ENCODE results near the gene ENOSF1. TPM values are rescaled to one million over a fixed set of nuclear protein-coding genes. Genes with fewer than 3 reads are reported as not detected.

ENOSF1 gene
- polyA plus RNA-seq, 1 of the 3 experiments (the other 2 are of a cell fraction): 23.3 TPM

- Histone ChIP-seq H3K4me2 (no peak overlapping the region), H3K9me2 (no peaks in the 10 kb centered on the region), H3K9ac (no peak overlapping the region), H3K36me3 (replicated peaks in 1 of 2; ENCODE audit: control insufficient read depth in 1 of 2, insufficient read depth in 2 of 2, low read length in 1 of 2) (no peaks in the 10 kb centered on the region), H2AFZ (ENCODE audit: low read depth) (no peak overlapping the region), H3F3A (replicated peaks; ENCODE audit: insufficient read depth) (no peaks in the 10 kb centered on the region), H3K9me3 (no peaks in the 10 kb centered on the region), H3K27me3 (ENCODE audit: insufficient read depth) (no peaks in the 10 kb centered on the region), H3K4me1 (ENCODE audit: control insufficient read depth in 1 of 2, insufficient read depth in 2 of 2, low read depth in 1 of 2, low read length in 1 of 2) (no peaks in the 10 kb centered on the region; a peak in 1 of 4 replicates), H3K27ac (ENCODE audit: low read depth in 2 of 2, low read length in 1 of 2) (no peak overlapping the region), H3K79me2 (ENCODE audit: insufficient read depth) (no peaks in the 10 kb centered on the region), H4K20me1 (ENCODE audit: insufficient read depth) (no peaks in the 10 kb centered on the region), H3K4me3 (ENCODE audit: low read depth in 2 of 2, low read length in 1 of 2) (no peak overlapping the region)
- no peak for TF ChIP-seq IRF3 (IDR thresholded peaks at IDR 0.05; ENCODE audit: low read depth, low read length)
- TF ChIP-seq SMC3 (IDR thresholded peaks at IDR 0.05; ENCODE audit: low read depth, low read length): no peak
- no peak for TF ChIP-seq EP300 (IDR thresholded peaks at IDR 0.05; ENCODE audit: borderline replicate concordance in 1 of 2, low read depth in 1 of 2, low read length in 1 of 2)
- no peak for TF ChIP-seq NFIC (IDR thresholded peaks at IDR 0.05; ENCODE audit: borderline replicate concordance)
- TF ChIP-seq POLR2AphosphoS5 (IDR thresholded peaks at IDR 0.05; ENCODE audit: low read depth, low read length): no peak
- no peak for TF ChIP-seq MXI1 (IDR thresholded peaks at IDR 0.05; ENCODE audit: low read depth, low read length)
- TF ChIP-seq YY1 (IDR thresholded peaks at IDR 0.05; ENCODE audit: low read depth): no peak
- no peak for TF ChIP-seq SIN3A (IDR thresholded peaks at IDR 0.05; ENCODE audit: borderline replicate concordance, low read depth, low read length)
- no peak for TF ChIP-seq RFX5 (IDR thresholded peaks at IDR 0.05; ENCODE audit: low read length)
- no peak for TF ChIP-seq RXRA (IDR thresholded peaks at IDR 0.05; ENCODE audit: borderline replicate concordance, low read depth)
- TF ChIP-seq PBX3 (IDR thresholded peaks at IDR 0.05): no peak
- no peak for TF ChIP-seq RAD21 (IDR thresholded peaks at IDR 0.05; ENCODE audit: low read length)
- no peak for TF ChIP-seq GATA2 (CRISPR knock-in tag; IDR thresholded peaks at IDR 0.05)
- no peak for TF ChIP-seq TCF12 (IDR thresholded peaks at IDR 0.05)
- no peak for TF ChIP-seq CTCF (IDR thresholded peaks at IDR 0.05)
- TF ChIP-seq ELF1 (IDR thresholded peaks at IDR 0.05): no peak
- TF ChIP-seq RCOR1 (IDR thresholded peaks at IDR 0.05; ENCODE audit: low read length): no peak
- TF ChIP-seq USF1 (IDR thresholded peaks at IDR 0.05; ENCODE audit: borderline replicate concordance, low read depth): no peak
- TF ChIP-seq REST (IDR thresholded peaks at IDR 0.05; ENCODE audit: low read depth, low read length): no peak
- WGBS (ENCODE audit: low lambda C conversion rate): 92% methylated on average over 9 of the region's 9 CpGs
- no peak for DNase-seq
- ChIA-PET CTCF (interaction anchor here (1.5 to 2.0 kb wide), 3 partner anchors 13 to 114 kb away, joined by 6 to 7 read pairs (median 6); partner anchors contain the start of gene ENOSF1), POLR2A (no interaction called here)
Observed at GRCh38 chr18:725646-726045, 13.2 kb upstream of the ENOSF1 start.

Data from SK-N-SH (cell line).